22Rv1 (cell line): ENCODE data around the gene FKBP8.

Experiments used
- CTCF ChIP-seq: fragments of 450-650 bp; IDR thresholded peaks from 2 replicates; pipeline ENCODE4 v1.5.1; 2017; ENCODE audit warnings: mild to moderate bottlenecking
- ZFX ChIP-seq: fragments of 450-650 bp; IDR thresholded peaks from 2 replicates; pipeline ENCODE4 v1.6.1; 2017; ENCODE audit warnings: antibody characterized with exemption, borderline replicate concordance

- no peak for TF ChIP-seq CTCF
- no peak for TF ChIP-seq ZFX
These were observed 18.7 kb upstream of the FKBP8 start for GRCh38 chr19:18562086-18562485.
